MM.1S (cell line): ENCODE measurements around the gene DIPK1B.

Source experiments
- DNase-seq: peaks from one replicate; pipeline ENCODE4 v3.0.0-alpha.2; 2015
- H2AFZ ChIP-seq: fragments of 300-600 bp; sonication (generic); 2 replicates; pipeline ENCODE4 v1.6.0; 2016; ENCODE audit warnings: antibody characterized with exemption, low read length
- H3F3A ChIP-seq: fragments of 300-600 bp; sonication (generic); 2 replicates; pipeline ENCODE4 v1.6.1; 2016; ENCODE audit warnings: mild to moderate bottlenecking, antibody characterized with exemption, low read length, moderate library complexity, mixed read lengths; ENCODE audit not compliant: insufficient read depth
- H3K27ac ChIP-seq: fragments of 300-600 bp; sonication (generic); 2 replicates; pipeline ENCODE4 v1.5.1; 2016; ENCODE audit warnings: mild to moderate bottlenecking, low read length
- H3K27me3 ChIP-seq: fragments of 300-600 bp; sonication (generic); replicated peaks from 2 replicates; pipeline ENCODE4 v1.6.0; 2016; ENCODE audit warnings: low read length; ENCODE audit not compliant: insufficient read depth
- H3K36me3 ChIP-seq: fragments of 300-600 bp; sonication (generic); replicated peaks from 2 replicates; pipeline ENCODE4 v1.6.1; 2016; ENCODE audit warnings: mild to moderate bottlenecking, low read length, mixed read lengths; ENCODE audit not compliant: insufficient read depth
- H3K4me1 ChIP-seq: fragments of 300-600 bp; sonication (generic); 2 replicates; pipeline ENCODE4 v1.6.1; 2016; ENCODE audit warnings: low read length, mixed read lengths
- H3K4me2 ChIP-seq: fragments of 300-600 bp; sonication (generic); 2 replicates; pipeline ENCODE4 v1.6.0; 2016; ENCODE audit warnings: low read depth, low read length
- H3K4me3 ChIP-seq: fragments of 300-600 bp; sonication (generic); 2 replicates; pipeline ENCODE4 v1.5.1; 2016; ENCODE audit warnings: low read length, mixed read lengths
- H3K79me2 ChIP-seq: fragments of 300-600 bp; sonication (generic); 2 replicates; pipeline ENCODE4 v1.6.1; 2016; ENCODE audit warnings: mixed run types, low read length, mixed read lengths
- H3K9ac ChIP-seq: fragments of 300-600 bp; sonication (generic); 2 replicates; pipeline ENCODE4 v1.6.1; 2016; ENCODE audit warnings: low read length, mixed read lengths
- H3K9me2 ChIP-seq: fragments of 300-600 bp; sonication (generic); replicated peaks from 2 replicates; pipeline ENCODE4 v1.6.1; 2016; ENCODE audit warnings: mild to moderate bottlenecking, low read length, mixed read lengths; ENCODE audit not compliant: insufficient read depth
- H3K9me3 ChIP-seq: fragments of 300-600 bp; sonication (generic); replicated peaks from 2 replicates; pipeline ENCODE4 v1.6.1; 2016; ENCODE audit warnings: mild to moderate bottlenecking, low read length, mixed read lengths; ENCODE audit not compliant: insufficient read depth
- H4K20me1 ChIP-seq: fragments of 300-600 bp; sonication (generic); 2 replicates; pipeline ENCODE4 v1.6.1; 2016; ENCODE audit warnings: mild to moderate bottlenecking, low read length, moderate library complexity, mixed read lengths; ENCODE audit not compliant: insufficient read depth
- EZH2 ChIP-seq: fragments of 300-600 bp; sonication (generic); optimal IDR thresholded peaks from 2 replicates; pipeline ENCODE3; 2017; ENCODE audit warnings: low read depth, mild to moderate bottlenecking, antibody characterized with exemption, low read length, mixed read lengths
- EZH2phosphoT487 ChIP-seq: fragments of 300-600 bp; sonication (generic); IDR thresholded peaks from 2 replicates; pipeline ENCODE4 v1.6.1; 2018; ENCODE audit warnings: antibody characterized with exemption, low read length
- TF ChIP-seq, protein P1 (sequence below): fragments of 300-600 bp; sonication (generic); IDR thresholded peaks from 2 replicates; pipeline ENCODE4 v1.5.1; 2016; ENCODE audit warnings: antibody characterized with exemption, low read length, mixed read lengths

Gene DIPK1B

DNA sequence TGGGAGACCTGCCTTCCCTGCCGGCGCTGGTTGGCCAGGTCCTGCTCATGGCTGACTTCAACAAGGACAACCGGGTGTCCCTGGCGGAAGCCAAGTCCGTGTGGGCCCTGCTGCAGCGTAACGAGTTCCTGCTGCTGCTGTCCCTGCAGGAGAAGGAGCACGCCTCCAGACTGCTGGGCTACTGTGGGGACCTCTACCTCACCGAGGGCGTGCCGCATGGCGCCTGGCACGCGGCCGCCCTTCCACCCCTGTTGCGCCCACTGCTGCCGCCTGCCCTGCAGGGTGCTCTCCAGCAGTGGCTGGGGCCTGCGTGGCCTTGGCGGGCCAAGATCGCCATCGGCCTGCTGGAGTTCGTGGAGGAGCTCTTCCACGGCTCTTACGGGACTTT, 10.6 kb downstream of the DIPK1B start:
- no peak overlapping the region for H3K4me3 ChIP-seq
- H3K27me3 ChIP-seq: 0 out of 2 replicates have a peak, but pooled peaks cover 9% of the 10 kb centered on the region
- no peak overlapping the region for H3K9ac ChIP-seq
- H4K20me1 ChIP-seq: peaks cover 43% of the 10 kb centered on the region
- no peaks in the 10 kb centered on the region for H3K9me2 ChIP-seq
- H3K79me2 ChIP-seq: peaks cover 28% of the 10 kb centered on the region
- no peak overlapping the region for H2AFZ ChIP-seq
- H3K4me2 ChIP-seq: no peak overlapping the region
- no peak for DNase-seq
- H3K27ac ChIP-seq: no peak overlapping the region
- peaks cover 12% of the 10 kb centered on the region for H3K4me1 ChIP-seq
- TF ChIP-seq EZH2 (no peak), EZH2phosphoT487 (no peak)
- TF ChIP-seq, protein P1, sequence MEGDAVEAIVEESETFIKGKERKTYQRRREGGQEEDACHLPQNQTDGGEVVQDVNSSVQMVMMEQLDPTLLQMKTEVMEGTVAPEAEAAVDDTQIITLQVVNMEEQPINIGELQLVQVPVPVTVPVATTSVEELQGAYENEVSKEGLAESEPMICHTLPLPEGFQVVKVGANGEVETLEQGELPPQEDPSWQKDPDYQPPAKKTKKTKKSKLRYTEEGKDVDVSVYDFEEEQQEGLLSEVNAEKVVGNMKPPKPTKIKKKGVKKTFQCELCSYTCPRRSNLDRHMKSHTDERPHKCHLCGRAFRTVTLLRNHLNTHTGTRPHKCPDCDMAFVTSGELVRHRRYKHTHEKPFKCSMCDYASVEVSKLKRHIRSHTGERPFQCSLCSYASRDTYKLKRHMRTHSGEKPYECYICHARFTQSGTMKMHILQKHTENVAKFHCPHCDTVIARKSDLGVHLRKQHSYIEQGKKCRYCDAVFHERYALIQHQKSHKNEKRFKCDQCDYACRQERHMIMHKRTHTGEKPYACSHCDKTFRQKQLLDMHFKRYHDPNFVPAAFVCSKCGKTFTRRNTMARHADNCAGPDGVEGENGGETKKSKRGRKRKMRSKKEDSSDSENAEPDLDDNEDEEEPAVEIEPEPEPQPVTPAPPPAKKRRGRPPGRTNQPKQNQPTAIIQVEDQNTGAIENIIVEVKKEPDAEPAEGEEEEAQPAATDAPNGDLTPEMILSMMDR: no peak
- no peaks in the 10 kb centered on the region for H3K9me3 ChIP-seq
- H3K36me3 ChIP-seq: peaks cover 12% of the 10 kb centered on the region
- peaks cover 36% of the 10 kb centered on the region for H3F3A ChIP-seq

DNA sequence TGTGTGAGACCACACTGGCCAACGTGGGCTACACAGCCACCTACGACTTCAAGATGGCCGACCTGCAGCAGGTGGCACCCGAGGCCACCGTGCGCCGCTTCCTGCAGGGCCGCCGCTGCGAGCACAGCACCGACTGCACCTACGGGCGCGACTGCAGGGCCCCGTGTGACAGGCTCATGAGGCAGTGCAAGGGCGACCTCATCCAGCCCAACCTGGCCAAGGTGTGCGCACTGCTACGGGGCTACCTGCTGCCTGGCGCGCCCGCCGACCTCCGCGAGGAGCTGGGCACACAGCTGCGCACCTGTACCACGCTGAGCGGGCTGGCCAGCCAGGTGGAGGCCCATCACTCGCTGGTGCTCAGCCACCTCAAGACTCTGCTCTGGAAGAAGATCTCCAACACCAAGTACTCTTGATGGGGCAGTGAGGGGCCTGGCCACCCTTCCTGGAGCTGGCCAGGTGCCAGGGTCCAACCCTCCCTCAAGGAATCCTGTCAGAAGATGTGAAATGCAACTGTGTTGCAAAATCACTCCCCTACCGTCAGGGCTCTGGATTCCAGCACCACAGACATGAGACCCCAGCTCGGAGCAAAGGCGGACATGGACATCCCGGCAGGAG, 11.1 kb downstream of the DIPK1B start:
- peaks cover 36% of the 10 kb centered on the region for H3F3A ChIP-seq
- no peak for DNase-seq
- no peak overlapping the region for H3K4me3 ChIP-seq
- H3K4me1 ChIP-seq: peaks cover 12% of the 10 kb centered on the region
- peaks cover 12% of the 10 kb centered on the region for H3K36me3 ChIP-seq
- 0 out of 2 replicates have a peak, but pooled peaks cover 4% of the 10 kb centered on the region for H3K27me3 ChIP-seq
- no peak overlapping the region for H2AFZ ChIP-seq
- H3K9ac ChIP-seq: no peak overlapping the region
- no peak for TF ChIP-seq EZH2
- no peak for TF ChIP-seq EZH2phosphoT487
- TF ChIP-seq, protein P1: no peak
- H3K4me2 ChIP-seq: no peak overlapping the region
- no peak overlapping the region for H3K27ac ChIP-seq
- no peaks in the 10 kb centered on the region for H3K9me3 ChIP-seq
- peaks cover 28% of the 10 kb centered on the region for H3K79me2 ChIP-seq
- no peaks in the 10 kb centered on the region for H3K9me2 ChIP-seq
- H4K20me1 ChIP-seq: peaks cover 43% of the 10 kb centered on the region

DNA sequence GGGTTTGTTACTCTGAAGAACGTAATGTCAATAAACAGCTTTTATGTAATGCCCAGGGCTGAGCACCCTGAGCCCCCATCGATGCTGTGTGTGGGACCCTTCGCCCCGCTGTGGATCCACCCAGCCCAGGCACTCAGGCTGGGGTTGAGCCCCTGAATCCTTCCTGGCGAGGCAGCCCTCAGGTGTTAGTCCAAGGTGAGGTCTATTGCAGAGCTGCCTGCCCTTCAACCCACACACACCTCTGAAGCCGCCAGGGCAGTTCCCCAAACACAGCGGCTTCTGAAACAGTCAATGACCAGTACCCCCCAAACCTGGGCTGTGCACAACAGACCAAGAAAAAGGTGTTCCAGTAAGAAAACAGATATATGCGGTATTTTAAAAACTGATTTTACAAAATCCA, 11.6 kb downstream of the DIPK1B start:
- Histone ChIP-seq H3K9ac (no peak overlapping the region), H3K27me3 (peaks cover 5% of the 10 kb centered on the region; the same call in 1 of the 2 replicates), H3K9me3 (no peaks in the 10 kb centered on the region), H3K4me1 (peaks cover 16% of the 10 kb centered on the region), H3K79me2 (peaks cover 28% of the 10 kb centered on the region), H4K20me1 (peaks cover 43% of the 10 kb centered on the region), H2AFZ (no peak overlapping the region), H3F3A (peaks cover 38% of the 10 kb centered on the region), H3K27ac (no peak overlapping the region), H3K9me2 (no peaks in the 10 kb centered on the region), H3K36me3 (peaks cover 12% of the 10 kb centered on the region), H3K4me2 (no peak overlapping the region), H3K4me3 (no peak overlapping the region)
- TF ChIP-seq, protein P1: no peak
- TF ChIP-seq EZH2: no peak
- no peak for TF ChIP-seq EZH2phosphoT487
- DNase-seq: no peak
